WTC11 (cell line): ENCODE data around the gene RNF2. TPM values are rescaled to one million over a fixed set of nuclear protein-coding genes. Genes with fewer than 3 reads are reported as not detected.
A peak's percentile ranks its signal among the peaks of the same experiment; 100 is the strongest.

ENCODE experiments used
- CBFB ChIP-seq: sonication (generic); formaldehyde crosslinking; IDR thresholded peaks from 2 replicates; pipeline ENCODE4 v1.8.1; 2022; ENCODE audit warnings: mild to moderate bottlenecking, low read depth, missing genetic modification reagents
- CREM ChIP-seq: sonication (generic); formaldehyde crosslinking; IDR thresholded peaks from 2 replicates; pipeline ENCODE4 v1.8.1; 2022; ENCODE audit warnings: mild to moderate bottlenecking, missing genetic modification reagents, moderate library complexity
- ELF4 ChIP-seq: sonication (generic); formaldehyde crosslinking; IDR thresholded peaks from 2 replicates; pipeline ENCODE4 v1.8.1; 2022; ENCODE audit warnings: low read depth, mild to moderate bottlenecking, moderate library complexity, missing genetic modification reagents
- KAT7 ChIP-seq: sonication (generic); formaldehyde crosslinking; IDR thresholded peaks from 2 replicates; pipeline ENCODE4 v1.8.1; 2023; ENCODE audit warnings: missing genetic modification reagents, mild to moderate bottlenecking, borderline replicate concordance
- NR1H2 ChIP-seq: sonication (generic); formaldehyde crosslinking; IDR thresholded peaks from 2 replicates; pipeline ENCODE4 v1.9.0; 2021; ENCODE audit warnings: mild to moderate bottlenecking, moderate library complexity, missing genetic modification reagents
- NR2C2 ChIP-seq: sonication (generic); formaldehyde crosslinking; IDR thresholded peaks from 2 replicates; pipeline ENCODE4 v1.8.0; 2022; ENCODE audit warnings: mild to moderate bottlenecking, missing genetic modification reagents
- ZNF396 ChIP-seq: fragments of 250-450 bp; sonication (Bioruptor Pico); IDR thresholded peaks from 2 replicates; pipeline ENCODE4 v1.8.0; 2021; ENCODE audit warnings: mild to moderate bottlenecking, moderate library complexity, borderline replicate concordance
- ZNF416 ChIP-seq: fragments of 250-450 bp; sonication (Bioruptor Pico); IDR thresholded peaks from 2 replicates; pipeline ENCODE4 v1.9.0; 2021; ENCODE audit warnings: mild to moderate bottlenecking, inconsistent platforms
- ZNF671 ChIP-seq: fragments of 250-450 bp; sonication (Bioruptor Pico); IDR thresholded peaks from 2 replicates; pipeline ENCODE4 v1.8.0; 2021; ENCODE audit warnings: mild to moderate bottlenecking
- total RNA-seq: library from RNA; stranded (reverse); gene quantifications from 3 replicates; pipeline ENCODE4 v1.2.3, GENCODE V29; 2021
- TF ChIP-seq, protein P1 (sequence below): sonication (generic); formaldehyde crosslinking; IDR thresholded peaks from 2 replicates; pipeline ENCODE4 v1.8.1; 2023; ENCODE audit warnings: mild to moderate bottlenecking, moderate library complexity, missing genetic modification reagents
- TF ChIP-seq, protein P2 (sequence below): sonication (generic); formaldehyde crosslinking; IDR thresholded peaks from 2 replicates; pipeline ENCODE4 v1.8.1; 2022; ENCODE audit warnings: low read depth, missing genetic modification reagents, borderline replicate concordance
- TF ChIP-seq, protein P3 (sequence below): sonication (generic); formaldehyde crosslinking; IDR thresholded peaks from 2 replicates; pipeline ENCODE4 v1.8.1; 2022; ENCODE audit warnings: low read depth, mild to moderate bottlenecking, moderate library complexity, missing genetic modification reagents, borderline replicate concordance
- TF ChIP-seq, protein P4 (sequence below): sonication (generic); formaldehyde crosslinking; IDR thresholded peaks from 2 replicates; pipeline ENCODE4 v1.8.0; 2022; ENCODE audit warnings: mild to moderate bottlenecking, missing genetic modification reagents
- TF ChIP-seq, protein P5 (sequence below): sonication (generic); formaldehyde crosslinking; IDR thresholded peaks from 2 replicates; pipeline ENCODE4 v1.8.1; 2023; ENCODE audit warnings: mild to moderate bottlenecking, missing genetic modification reagents
- TF ChIP-seq, protein P6 (sequence below): sonication (generic); formaldehyde crosslinking; IDR thresholded peaks from 2 replicates; pipeline ENCODE4 v1.8.0; 2022; ENCODE audit warnings: mild to moderate bottlenecking, missing genetic modification reagents
- TF ChIP-seq, protein P7 (sequence below): fragments of 250-450 bp; sonication (Bioruptor Pico); IDR thresholded peaks from 2 replicates; pipeline ENCODE4 v2.1.2; 2022; ENCODE audit warnings: mild to moderate bottlenecking, moderate library complexity
- TF ChIP-seq, protein P8 (sequence below): fragments of 250-450 bp; sonication (Bioruptor Pico); IDR thresholded peaks from 2 replicates; pipeline ENCODE4 v1.9.0; 2021; ENCODE audit warnings: mild to moderate bottlenecking, borderline replicate concordance
- TF ChIP-seq, protein P9 (sequence below): sonication (generic); formaldehyde crosslinking; IDR thresholded peaks from 2 replicates; pipeline ENCODE4 v1.8.1; 2022; ENCODE audit warnings: mild to moderate bottlenecking, moderate library complexity, missing genetic modification reagents
- TF ChIP-seq, protein P10 (sequence below): sonication (generic); formaldehyde crosslinking; IDR thresholded peaks from 2 replicates; pipeline ENCODE4 v1.8.0; 2023; ENCODE audit warnings: missing genetic modification reagents

The RNF2 gene
- total RNA-seq, 1 experiment from 2014 or later, result 37.3 TPM

DNA sequence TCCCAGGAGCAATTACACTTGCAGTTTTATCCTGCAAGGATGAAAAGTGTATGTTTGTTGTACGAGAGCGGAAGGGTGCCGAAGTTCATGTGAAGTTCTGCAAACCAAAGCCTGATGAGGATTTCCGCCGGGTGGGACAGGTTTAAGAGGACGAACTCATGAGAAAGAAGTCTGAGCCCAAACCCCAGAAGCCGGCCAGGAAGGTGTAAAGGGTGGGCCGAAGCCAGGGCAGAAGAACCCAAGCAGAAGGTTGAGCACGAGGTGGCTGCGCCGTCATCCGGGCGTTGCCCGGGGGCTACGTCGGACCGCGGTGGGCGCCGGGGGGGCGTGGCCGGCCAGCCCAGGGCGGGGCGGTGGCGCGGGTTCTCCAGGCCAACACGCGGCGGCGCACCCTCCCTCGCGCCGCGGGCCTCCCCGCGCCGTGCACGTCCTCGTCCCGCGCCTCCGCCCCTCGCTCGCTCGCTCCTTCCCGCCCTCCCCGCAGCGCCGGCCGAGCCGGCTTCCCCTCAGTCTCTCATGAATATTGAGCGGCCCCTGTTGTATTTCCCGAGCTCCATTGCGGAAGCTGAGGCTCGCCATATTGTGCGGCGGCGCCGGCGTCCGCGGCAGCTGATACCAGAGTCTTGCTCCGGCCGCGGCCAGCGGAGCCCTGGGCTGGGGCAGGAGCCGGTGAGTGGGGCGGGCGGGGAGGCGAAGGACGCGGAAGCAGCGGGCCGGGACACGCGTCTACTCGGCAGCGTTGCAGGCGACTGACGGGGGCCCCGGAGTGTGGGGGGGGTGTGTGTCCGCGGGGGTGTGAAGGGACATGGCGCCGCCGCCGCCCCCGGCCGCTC lies at the start of gene RNF2 (continued):
- TF ChIP-seq, protein P1, sequence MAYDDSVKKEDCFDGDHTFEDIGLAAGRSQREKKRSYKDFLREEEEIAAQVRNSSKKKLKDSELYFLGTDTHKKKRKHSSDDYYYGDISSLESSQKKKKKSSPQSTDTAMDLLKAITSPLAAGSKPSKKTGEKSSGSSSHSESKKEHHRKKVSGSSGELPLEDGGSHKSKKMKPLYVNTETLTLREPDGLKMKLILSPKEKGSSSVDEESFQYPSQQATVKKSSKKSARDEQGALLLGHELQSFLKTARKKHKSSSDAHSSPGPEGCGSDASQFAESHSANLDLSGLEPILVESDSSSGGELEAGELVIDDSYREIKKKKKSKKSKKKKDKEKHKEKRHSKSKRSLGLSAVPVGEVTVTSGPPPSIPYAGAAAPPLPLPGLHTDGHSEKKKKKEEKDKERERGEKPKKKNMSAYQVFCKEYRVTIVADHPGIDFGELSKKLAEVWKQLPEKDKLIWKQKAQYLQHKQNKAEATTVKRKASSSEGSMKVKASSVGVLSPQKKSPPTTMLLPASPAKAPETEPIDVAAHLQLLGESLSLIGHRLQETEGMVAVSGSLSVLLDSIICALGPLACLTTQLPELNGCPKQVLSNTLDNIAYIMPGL, result no peak; the same call in 1 of the 2 replicates
- TF ChIP-seq, protein P2, sequence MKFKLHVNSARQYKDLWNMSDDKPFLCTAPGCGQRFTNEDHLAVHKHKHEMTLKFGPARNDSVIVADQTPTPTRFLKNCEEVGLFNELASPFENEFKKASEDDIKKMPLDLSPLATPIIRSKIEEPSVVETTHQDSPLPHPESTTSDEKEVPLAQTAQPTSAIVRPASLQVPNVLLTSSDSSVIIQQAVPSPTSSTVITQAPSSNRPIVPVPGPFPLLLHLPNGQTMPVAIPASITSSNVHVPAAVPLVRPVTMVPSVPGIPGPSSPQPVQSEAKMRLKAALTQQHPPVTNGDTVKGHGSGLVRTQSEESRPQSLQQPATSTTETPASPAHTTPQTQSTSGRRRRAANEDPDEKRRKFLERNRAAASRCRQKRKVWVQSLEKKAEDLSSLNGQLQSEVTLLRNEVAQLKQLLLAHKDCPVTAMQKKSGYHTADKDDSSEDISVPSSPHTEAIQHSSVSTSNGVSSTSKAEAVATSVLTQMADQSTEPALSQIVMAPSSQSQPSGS (CRISPR knock-in tag), result no peak
- TF ChIP-seq, protein P3, sequence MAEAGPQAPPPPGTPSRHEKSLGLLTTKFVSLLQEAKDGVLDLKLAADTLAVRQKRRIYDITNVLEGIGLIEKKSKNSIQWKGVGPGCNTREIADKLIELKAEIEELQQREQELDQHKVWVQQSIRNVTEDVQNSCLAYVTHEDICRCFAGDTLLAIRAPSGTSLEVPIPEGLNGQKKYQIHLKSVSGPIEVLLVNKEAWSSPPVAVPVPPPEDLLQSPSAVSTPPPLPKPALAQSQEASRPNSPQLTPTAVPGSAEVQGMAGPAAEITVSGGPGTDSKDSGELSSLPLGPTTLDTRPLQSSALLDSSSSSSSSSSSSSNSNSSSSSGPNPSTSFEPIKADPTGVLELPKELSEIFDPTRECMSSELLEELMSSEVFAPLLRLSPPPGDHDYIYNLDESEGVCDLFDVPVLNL, result no peak
- TF ChIP-seq CBFB (CRISPR knock-in tag) (0 out of 2 replicates have a peak, but pooled peaks have one; percentile 35), NR1H2 (CRISPR knock-in tag) (no peak), NR2C2 (CRISPR knock-in tag) (no peak), ZNF671 (no peak), ZNF396 (peak; percentile 55; the same call in 1 of the 2 replicates), KAT7 (CRISPR knock-in tag) (no peak), ELF4 (CRISPR knock-in tag) (no peak), ZNF416 (CRISPR knock-in tag) (no peak), CREM (CRISPR knock-in tag) (peak; percentile 71; the same call in 1 of the 2 replicates)
- TF ChIP-seq, protein P4, sequence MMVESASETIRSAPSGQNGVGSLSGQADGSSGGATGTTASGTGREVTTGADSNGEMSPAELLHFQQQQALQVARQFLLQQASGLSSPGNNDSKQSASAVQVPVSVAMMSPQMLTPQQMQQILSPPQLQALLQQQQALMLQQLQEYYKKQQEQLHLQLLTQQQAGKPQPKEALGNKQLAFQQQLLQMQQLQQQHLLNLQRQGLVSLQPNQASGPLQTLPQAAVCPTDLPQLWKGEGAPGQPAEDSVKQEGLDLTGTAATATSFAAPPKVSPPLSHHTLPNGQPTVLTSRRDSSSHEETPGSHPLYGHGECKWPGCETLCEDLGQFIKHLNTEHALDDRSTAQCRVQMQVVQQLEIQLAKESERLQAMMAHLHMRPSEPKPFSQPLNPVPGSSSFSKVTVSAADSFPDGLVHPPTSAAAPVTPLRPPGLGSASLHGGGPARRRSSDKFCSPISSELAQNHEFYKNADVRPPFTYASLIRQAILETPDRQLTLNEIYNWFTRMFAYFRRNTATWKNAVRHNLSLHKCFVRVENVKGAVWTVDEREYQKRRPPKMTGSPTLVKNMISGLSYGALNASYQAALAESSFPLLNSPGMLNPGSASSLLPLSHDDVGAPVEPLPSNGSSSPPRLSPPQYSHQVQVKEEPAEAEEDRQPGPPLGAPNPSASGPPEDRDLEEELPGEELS (CRISPR knock-in tag), result peak; percentile 92
- TF ChIP-seq, protein P5, sequence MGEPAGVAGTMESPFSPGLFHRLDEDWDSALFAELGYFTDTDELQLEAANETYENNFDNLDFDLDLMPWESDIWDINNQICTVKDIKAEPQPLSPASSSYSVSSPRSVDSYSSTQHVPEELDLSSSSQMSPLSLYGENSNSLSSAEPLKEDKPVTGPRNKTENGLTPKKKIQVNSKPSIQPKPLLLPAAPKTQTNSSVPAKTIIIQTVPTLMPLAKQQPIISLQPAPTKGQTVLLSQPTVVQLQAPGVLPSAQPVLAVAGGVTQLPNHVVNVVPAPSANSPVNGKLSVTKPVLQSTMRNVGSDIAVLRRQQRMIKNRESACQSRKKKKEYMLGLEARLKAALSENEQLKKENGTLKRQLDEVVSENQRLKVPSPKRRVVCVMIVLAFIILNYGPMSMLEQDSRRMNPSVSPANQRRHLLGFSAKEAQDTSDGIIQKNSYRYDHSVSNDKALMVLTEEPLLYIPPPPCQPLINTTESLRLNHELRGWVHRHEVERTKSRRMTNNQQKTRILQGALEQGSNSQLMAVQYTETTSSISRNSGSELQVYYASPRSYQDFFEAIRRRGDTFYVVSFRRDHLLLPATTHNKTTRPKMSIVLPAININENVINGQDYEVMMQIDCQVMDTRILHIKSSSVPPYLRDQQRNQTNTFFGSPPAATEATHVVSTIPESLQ, result no peak
- TF ChIP-seq, protein P6, sequence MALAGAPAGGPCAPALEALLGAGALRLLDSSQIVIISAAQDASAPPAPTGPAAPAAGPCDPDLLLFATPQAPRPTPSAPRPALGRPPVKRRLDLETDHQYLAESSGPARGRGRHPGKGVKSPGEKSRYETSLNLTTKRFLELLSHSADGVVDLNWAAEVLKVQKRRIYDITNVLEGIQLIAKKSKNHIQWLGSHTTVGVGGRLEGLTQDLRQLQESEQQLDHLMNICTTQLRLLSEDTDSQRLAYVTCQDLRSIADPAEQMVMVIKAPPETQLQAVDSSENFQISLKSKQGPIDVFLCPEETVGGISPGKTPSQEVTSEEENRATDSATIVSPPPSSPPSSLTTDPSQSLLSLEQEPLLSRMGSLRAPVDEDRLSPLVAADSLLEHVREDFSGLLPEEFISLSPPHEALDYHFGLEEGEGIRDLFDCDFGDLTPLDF (CRISPR knock-in tag), result peak; percentile 70; the same call in 1 of the 2 replicates
- TF ChIP-seq, protein P7, sequence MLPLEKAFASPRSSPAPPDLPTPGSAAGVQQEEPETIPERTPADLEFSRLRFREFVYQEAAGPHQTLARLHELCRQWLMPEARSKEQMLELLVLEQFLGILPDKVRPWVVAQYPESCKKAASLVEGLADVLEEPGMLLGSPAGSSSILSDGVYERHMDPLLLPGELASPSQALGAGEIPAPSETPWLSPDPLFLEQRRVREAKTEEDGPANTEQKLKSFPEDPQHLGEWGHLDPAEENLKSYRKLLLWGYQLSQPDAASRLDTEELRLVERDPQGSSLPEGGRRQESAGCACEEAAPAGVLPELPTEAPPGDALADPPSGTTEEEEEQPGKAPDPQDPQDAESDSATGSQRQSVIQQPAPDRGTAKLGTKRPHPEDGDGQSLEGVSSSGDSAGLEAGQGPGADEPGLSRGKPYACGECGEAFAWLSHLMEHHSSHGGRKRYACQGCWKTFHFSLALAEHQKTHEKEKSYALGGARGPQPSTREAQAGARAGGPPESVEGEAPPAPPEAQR (CRISPR knock-in tag), result no peak
- TF ChIP-seq, protein P8, sequence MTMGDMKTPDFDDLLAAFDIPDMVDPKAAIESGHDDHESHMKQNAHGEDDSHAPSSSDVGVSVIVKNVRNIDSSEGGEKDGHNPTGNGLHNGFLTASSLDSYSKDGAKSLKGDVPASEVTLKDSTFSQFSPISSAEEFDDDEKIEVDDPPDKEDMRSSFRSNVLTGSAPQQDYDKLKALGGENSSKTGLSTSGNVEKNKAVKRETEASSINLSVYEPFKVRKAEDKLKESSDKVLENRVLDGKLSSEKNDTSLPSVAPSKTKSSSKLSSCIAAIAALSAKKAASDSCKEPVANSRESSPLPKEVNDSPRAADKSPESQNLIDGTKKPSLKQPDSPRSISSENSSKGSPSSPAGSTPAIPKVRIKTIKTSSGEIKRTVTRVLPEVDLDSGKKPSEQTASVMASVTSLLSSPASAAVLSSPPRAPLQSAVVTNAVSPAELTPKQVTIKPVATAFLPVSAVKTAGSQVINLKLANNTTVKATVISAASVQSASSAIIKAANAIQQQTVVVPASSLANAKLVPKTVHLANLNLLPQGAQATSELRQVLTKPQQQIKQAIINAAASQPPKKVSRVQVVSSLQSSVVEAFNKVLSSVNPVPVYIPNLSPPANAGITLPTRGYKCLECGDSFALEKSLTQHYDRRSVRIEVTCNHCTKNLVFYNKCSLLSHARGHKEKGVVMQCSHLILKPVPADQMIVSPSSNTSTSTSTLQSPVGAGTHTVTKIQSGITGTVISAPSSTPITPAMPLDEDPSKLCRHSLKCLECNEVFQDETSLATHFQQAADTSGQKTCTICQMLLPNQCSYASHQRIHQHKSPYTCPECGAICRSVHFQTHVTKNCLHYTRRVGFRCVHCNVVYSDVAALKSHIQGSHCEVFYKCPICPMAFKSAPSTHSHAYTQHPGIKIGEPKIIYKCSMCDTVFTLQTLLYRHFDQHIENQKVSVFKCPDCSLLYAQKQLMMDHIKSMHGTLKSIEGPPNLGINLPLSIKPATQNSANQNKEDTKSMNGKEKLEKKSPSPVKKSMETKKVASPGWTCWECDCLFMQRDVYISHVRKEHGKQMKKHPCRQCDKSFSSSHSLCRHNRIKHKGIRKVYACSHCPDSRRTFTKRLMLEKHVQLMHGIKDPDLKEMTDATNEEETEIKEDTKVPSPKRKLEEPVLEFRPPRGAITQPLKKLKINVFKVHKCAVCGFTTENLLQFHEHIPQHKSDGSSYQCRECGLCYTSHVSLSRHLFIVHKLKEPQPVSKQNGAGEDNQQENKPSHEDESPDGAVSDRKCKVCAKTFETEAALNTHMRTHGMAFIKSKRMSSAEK (CRISPR knock-in tag), result peak; percentile 71; the same call in 1 of the 2 replicates
- TF ChIP-seq, protein P9, sequence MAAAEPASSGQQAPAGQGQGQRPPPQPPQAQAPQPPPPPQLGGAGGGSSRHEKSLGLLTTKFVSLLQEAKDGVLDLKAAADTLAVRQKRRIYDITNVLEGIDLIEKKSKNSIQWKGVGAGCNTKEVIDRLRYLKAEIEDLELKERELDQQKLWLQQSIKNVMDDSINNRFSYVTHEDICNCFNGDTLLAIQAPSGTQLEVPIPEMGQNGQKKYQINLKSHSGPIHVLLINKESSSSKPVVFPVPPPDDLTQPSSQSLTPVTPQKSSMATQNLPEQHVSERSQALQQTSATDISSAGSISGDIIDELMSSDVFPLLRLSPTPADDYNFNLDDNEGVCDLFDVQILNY (CRISPR knock-in tag), result 0 out of 2 replicates have a peak, but pooled peaks have one; percentile 82
- TF ChIP-seq, protein P10, sequence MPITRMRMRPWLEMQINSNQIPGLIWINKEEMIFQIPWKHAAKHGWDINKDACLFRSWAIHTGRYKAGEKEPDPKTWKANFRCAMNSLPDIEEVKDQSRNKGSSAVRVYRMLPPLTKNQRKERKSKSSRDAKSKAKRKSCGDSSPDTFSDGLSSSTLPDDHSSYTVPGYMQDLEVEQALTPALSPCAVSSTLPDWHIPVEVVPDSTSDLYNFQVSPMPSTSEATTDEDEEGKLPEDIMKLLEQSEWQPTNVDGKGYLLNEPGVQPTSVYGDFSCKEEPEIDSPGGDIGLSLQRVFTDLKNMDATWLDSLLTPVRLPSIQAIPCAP (CRISPR knock-in tag), result peak; percentile 61; the same call in 1 of the 2 replicates
